Measurements from ENCODE around the gene TMEM170B. TPM values are rescaled to one million over a fixed set of nuclear protein-coding genes. Genes with fewer than 3 reads are reported as not detected.

The TMEM170B gene
- total RNA-seq, 1 experiment from 2014 or later, result 1.0 TPM

GRCh38 chr6:11528996-11529395, 8.6 kb upstream of the TMEM170B start:
- ATAC-seq (no peak), DNase-seq (ENCODE audit: low read depth, low spot score) (no peak)
- H3K36me3 ChIP-seq (ENCODE audit: control insufficient read depth in 1 of 2, insufficient read depth in 2 of 2, low read length in 2 of 2), result no peaks in the 10 kb centered on the region
- H3K4me2 ChIP-seq (ENCODE audit: low read length), result no peak overlapping the region
- CTCF ChIA-PET, result no interaction called here
- H3K9me3 ChIP-seq (ENCODE audit: control insufficient read depth in 1 of 2, insufficient read depth in 1 of 2, low read depth in 1 of 2, low read length in 2 of 2), result no peaks in the 10 kb centered on the region
- H3K9me2 ChIP-seq (ENCODE audit: insufficient read depth), result no peaks in the 10 kb centered on the region
- no peak overlapping the region for H3K4me3 ChIP-seq (replicated peaks in 1 of 2; ENCODE audit: low read depth in 1 of 2, low read length in 2 of 2)
- H3K4me1 ChIP-seq (ENCODE audit: control insufficient read depth in 1 of 2, insufficient read depth in 2 of 2, low read length in 2 of 2), result no peaks in the 10 kb centered on the region
- TF ChIP-seq YY1 (IDR thresholded peaks at IDR 0.05; ENCODE audit: extremely low read depth, insufficient replicate concordance, low read depth, low read length) (no peak), JUND (IDR thresholded peaks at IDR 0.05) (no peak), MAX (IDR thresholded peaks at IDR 0.05) (no peak), ZFX (IDR thresholded peaks at IDR 0.05) (no peak), CBX3 (IDR thresholded peaks at IDR 0.05; ENCODE audit: low read depth) (no peak), ATF3 (IDR thresholded peaks at IDR 0.05) (no peak), FOSL1 (IDR thresholded peaks at IDR 0.05; ENCODE audit: low read depth) (no peak), TCF7L2 (IDR thresholded peaks at IDR 0.05; ENCODE audit: borderline replicate concordance, extremely low read depth, insufficient read depth, insufficient read length) (no peak), CTCF (IDR thresholded peaks at IDR 0.05 in 2 of 3, conservative IDR thresholded peaks at IDR 0.05 in 1 of 3; ENCODE audit: borderline replicate concordance in 1 of 3, insufficient read depth in 1 of 3, low read depth in 2 of 3, low read length in 2 of 3) (no peak), RAD21 (IDR thresholded peaks at IDR 0.05; ENCODE audit: low read depth) (no peak), REST (IDR thresholded peaks at IDR 0.05; ENCODE audit: low read depth) (no peak), ZNF274 (IDR thresholded peaks at IDR 0.05; ENCODE audit: low read depth, low read length) (no peak), SP1 (IDR thresholded peaks at IDR 0.05; ENCODE audit: low read depth) (no peak), EZH2 (IDR thresholded peaks at IDR 0.05) (no peak), EGR1 (IDR thresholded peaks at IDR 0.05; ENCODE audit: low read depth) (no peak), ELF1 (IDR thresholded peaks at IDR 0.05; ENCODE audit: borderline replicate concordance, low read depth) (no peak)
- H3K27me3 ChIP-seq (ENCODE audit: insufficient read depth, low read length), result no peaks in the 10 kb centered on the region
- no peaks in the 10 kb centered on the region for H4K20me1 ChIP-seq (ENCODE audit: insufficient read depth)
- no peaks in the 10 kb centered on the region for H3K79me2 ChIP-seq (ENCODE audit: insufficient read depth, low read length)
- BruUV-seq (replicated peaks), result no TSS peak
- no peak overlapping the region for H3K9ac ChIP-seq (ENCODE audit: low read length)
- RAD21 ChIA-PET (ENCODE audit: low non-redundant PET in 1 of 2, low total read pairs in 2 of 2, uncharacterized antibody in 2 of 2, unreplicated experiment in 2 of 2), result no interaction called here
- intact Hi-C loops (cut with micrococcal nuclease), result no loop called here
- H2AFZ ChIP-seq (ENCODE audit: low read depth, low read length, poor library complexity, severe bottlenecking), result no peak overlapping the region
- POLR2A ChIA-PET, result no interaction called here
- no peak overlapping the region for H3K27ac ChIP-seq (ENCODE audit: low read depth, low read length)

Data from HCT116 (cell line).